Ishikawa (cell line): ENCODE results near the gene WDR62.

Source experiments
- CEBPB ChIP-seq: IDR thresholded peaks from 2 replicates; pipeline ENCODE4 v1.6.1; 2012
- CREB1 ChIP-seq: IDR thresholded peaks from 2 replicates; pipeline ENCODE4 v1.6.1; 2012; ENCODE audit warnings: low read depth
- EGR1 ChIP-seq: IDR thresholded peaks from 2 replicates; pipeline ENCODE4 v1.6.1; 2012
- EP300 ChIP-seq: IDR thresholded peaks from 2 replicates; pipeline ENCODE4 v1.6.1; 2012; ENCODE audit warnings: borderline replicate concordance
- MAX ChIP-seq: IDR thresholded peaks from 2 replicates; pipeline ENCODE4 v1.6.1; 2012
- NFIC ChIP-seq: IDR thresholded peaks from 2 replicates; pipeline ENCODE4 v1.6.1; 2012
- RAD21 ChIP-seq: IDR thresholded peaks from 2 replicates; pipeline ENCODE4 v1.6.1; 2012; ENCODE audit warnings: low read depth
- TAF1 ChIP-seq: IDR thresholded peaks from 2 replicates; pipeline ENCODE4 v1.6.1; 2012; ENCODE audit warnings: low read depth, mild to moderate bottlenecking
- USF1 ChIP-seq: IDR thresholded peaks from 2 replicates; pipeline ENCODE4 v1.6.1; 2012
- YY1 ChIP-seq: IDR thresholded peaks from 2 replicates; pipeline ENCODE4 v1.6.1; 2012; ENCODE audit warnings: low read depth

GRCh38 chr19:36125557-36125956 lies 70.9 kb downstream of the WDR62 start:
- no peak for TF ChIP-seq EP300
- no peak for TF ChIP-seq MAX
- no peak for TF ChIP-seq YY1
- TF ChIP-seq RAD21: no peak
- TF ChIP-seq TAF1: no peak
- no peak for TF ChIP-seq NFIC
- no peak for TF ChIP-seq USF1
- no peak for TF ChIP-seq EGR1
- TF ChIP-seq CEBPB: no peak
- TF ChIP-seq CREB1: no peak
